Measurements from ENCODE around the gene KRTAP22-2.

KRTAP22-2 gene

DNA sequence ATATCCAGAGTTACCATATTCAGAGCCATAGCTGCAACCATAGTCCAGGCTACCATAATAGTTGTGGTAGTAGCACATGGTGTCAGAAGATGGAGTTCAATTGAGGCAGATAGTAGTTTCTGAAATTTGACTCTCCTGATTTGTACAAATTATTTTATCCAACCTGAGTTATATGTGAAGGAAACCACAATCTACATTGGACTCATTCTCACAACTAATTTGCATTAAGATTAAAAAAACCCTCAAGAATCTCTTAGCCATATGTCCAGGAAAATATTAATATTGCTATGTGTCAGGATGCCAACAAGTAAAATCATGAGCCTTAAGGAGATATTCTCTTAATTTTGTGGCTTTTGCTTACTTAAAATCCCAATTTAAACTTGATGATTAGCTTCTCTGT is at the start of gene KRTAP22-2:
TSS of gene KRTAP22-2 (minus strand) at position 101 of the 400 bp plus-strand sequence.
- Histone ChIP-seq H3K4me1 (ENCODE audit: insufficient read depth, insufficient read length) (no peaks in the 10 kb centered on the region), H3K9ac (ENCODE audit: insufficient read length, low read depth) (no peak within 1 kb of the TSS), H3K4me3 (ENCODE audit: insufficient read length, low read depth) (no peak within 1 kb of the TSS), H3K36me3 (ENCODE audit: insufficient read depth, insufficient read length, low read length) (no peaks in the 10 kb centered on the region), H3K9me3 (ENCODE audit: insufficient read depth, low read length) (no peaks in the 10 kb centered on the region), H3K27me3 (ENCODE audit: insufficient read depth, insufficient read length) (no peaks in the 10 kb centered on the region)
- no peak for DNase-seq (ENCODE audit: low read depth, low spot score)
- TF ChIP-seq SUZ12 (IDR thresholded peaks at IDR 0.05; ENCODE audit: extremely low read depth, insufficient read depth, insufficient read length) (no peak), ZNF274 (IDR thresholded peaks at IDR 0.05; ENCODE audit: low read depth, low read length) (no peak), YY1 (IDR thresholded peaks at IDR 0.05; ENCODE audit: insufficient read depth, insufficient read length) (no peak)

DNA sequence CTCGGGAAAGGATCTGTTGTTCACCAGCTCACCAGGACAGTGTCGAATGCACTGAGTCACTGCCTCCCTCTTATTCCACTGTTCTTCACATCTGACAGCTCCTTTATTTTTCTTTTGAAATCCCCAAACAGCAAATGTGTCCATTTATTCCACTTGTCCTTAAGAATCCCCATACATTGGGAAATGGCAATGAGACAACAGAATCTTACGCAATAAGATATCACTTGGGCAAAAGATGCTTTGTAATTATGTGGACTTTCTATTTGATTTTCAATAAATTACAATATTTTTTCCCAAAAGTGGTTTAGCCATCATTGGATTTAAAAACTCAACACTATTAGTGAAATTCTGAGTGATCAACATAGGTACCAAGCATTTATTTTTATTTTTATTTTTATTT is 48.5 kb upstream of the KRTAP22-2 start:
- no peaks in the 10 kb centered on the region for H3K9me3 ChIP-seq (ENCODE audit: insufficient read depth, low read length)
- no peak overlapping the region for H3K9ac ChIP-seq (ENCODE audit: insufficient read length, low read depth)
- H3K4me3 ChIP-seq (ENCODE audit: insufficient read length, low read depth), result no peak overlapping the region
- H3K36me3 ChIP-seq (ENCODE audit: insufficient read depth, insufficient read length, low read length), result no peaks in the 10 kb centered on the region
- TF ChIP-seq ZNF274 (IDR thresholded peaks at IDR 0.05; ENCODE audit: low read depth, low read length), result no peak
- TF ChIP-seq YY1 (IDR thresholded peaks at IDR 0.05; ENCODE audit: insufficient read depth, insufficient read length), result no peak
- TF ChIP-seq SUZ12 (IDR thresholded peaks at IDR 0.05; ENCODE audit: extremely low read depth, insufficient read depth, insufficient read length), result no peak
- H3K27me3 ChIP-seq (ENCODE audit: insufficient read depth, insufficient read length), result no peaks in the 10 kb centered on the region
- no peak for DNase-seq (ENCODE audit: low read depth, low spot score)
- H3K4me1 ChIP-seq (ENCODE audit: insufficient read depth, insufficient read length), result no peaks in the 10 kb centered on the region

DNA sequence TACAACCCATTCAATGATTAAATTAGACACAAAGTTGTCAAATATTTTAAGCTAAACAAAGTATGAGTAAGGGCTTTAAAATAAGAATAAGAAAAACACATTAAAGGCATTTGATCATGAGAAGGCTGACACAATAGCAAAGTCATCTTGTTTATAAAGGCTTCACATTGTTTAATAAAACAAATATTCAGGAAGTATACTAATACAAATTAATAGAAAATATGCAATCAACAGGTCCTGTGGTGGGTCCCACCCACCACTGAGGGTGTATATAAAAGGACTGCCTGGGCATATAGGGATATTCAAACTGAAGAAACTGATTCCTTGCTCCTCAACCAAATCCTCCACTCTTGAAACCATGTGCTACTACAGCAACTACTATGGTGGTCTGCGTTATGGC is 44.7 kb upstream of the KRTAP22-2 start, which contains the start of gene KRTAP20-2:
TSS of gene KRTAP20-2 (plus strand) at position 301 of the 400 bp plus-strand sequence. CDS start at position 359, 58 bp downstream.
- Histone ChIP-seq H3K27me3 (ENCODE audit: insufficient read depth, insufficient read length) (no peaks in the 10 kb centered on the region), H3K36me3 (ENCODE audit: insufficient read depth, insufficient read length, low read length) (no peaks in the 10 kb centered on the region), H3K9ac (ENCODE audit: insufficient read length, low read depth) (no peak within 1 kb of the TSS), H3K9me3 (ENCODE audit: insufficient read depth, low read length) (no peaks in the 10 kb centered on the region), H3K4me3 (ENCODE audit: insufficient read length, low read depth) (no peak within 1 kb of the TSS), H3K4me1 (ENCODE audit: insufficient read depth, insufficient read length) (no peaks in the 10 kb centered on the region)
- TF ChIP-seq YY1 (IDR thresholded peaks at IDR 0.05; ENCODE audit: insufficient read depth, insufficient read length) (no peak), SUZ12 (IDR thresholded peaks at IDR 0.05; ENCODE audit: extremely low read depth, insufficient read depth, insufficient read length) (no peak), ZNF274 (IDR thresholded peaks at IDR 0.05; ENCODE audit: low read depth, low read length) (no peak)
- no peak for DNase-seq (ENCODE audit: low read depth, low spot score)

DNA sequence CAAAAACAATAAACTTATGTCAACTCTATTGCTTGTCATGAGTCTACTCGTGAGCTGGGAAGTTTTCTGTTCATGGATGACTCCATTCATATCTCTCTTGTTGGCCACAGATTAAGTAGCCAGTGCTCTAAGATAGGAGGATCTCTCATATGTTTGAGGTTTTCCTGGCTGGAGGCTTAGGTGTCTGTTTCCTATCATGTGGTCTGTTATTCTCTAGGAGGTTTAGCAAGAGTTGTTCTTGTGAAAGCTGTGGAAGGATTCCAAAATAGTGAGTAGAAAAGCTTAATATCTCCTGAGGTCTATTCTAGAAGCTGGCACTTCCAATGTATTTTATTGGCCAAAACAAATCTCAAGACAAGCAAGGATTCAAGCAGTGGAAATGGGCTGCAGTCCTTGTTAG is 39.0 kb upstream of the KRTAP22-2 start:
- H3K36me3 ChIP-seq (ENCODE audit: insufficient read depth, insufficient read length, low read length), result no peaks in the 10 kb centered on the region
- no peak overlapping the region for H3K4me3 ChIP-seq (ENCODE audit: insufficient read length, low read depth)
- H3K9me3 ChIP-seq (ENCODE audit: insufficient read depth, low read length), result peaks cover 15% of the 10 kb centered on the region; the same call in 1 of the 2 replicates
- no peaks in the 10 kb centered on the region for H3K4me1 ChIP-seq (ENCODE audit: insufficient read depth, insufficient read length)
- no peaks in the 10 kb centered on the region for H3K27me3 ChIP-seq (ENCODE audit: insufficient read depth, insufficient read length)
- H3K9ac ChIP-seq (ENCODE audit: insufficient read length, low read depth), result no peak overlapping the region
- DNase-seq (ENCODE audit: low read depth, low spot score), result no peak
- TF ChIP-seq YY1 (IDR thresholded peaks at IDR 0.05; ENCODE audit: insufficient read depth, insufficient read length) (no peak), SUZ12 (IDR thresholded peaks at IDR 0.05; ENCODE audit: extremely low read depth, insufficient read depth, insufficient read length) (no peak), ZNF274 (IDR thresholded peaks at IDR 0.05; ENCODE audit: low read depth, low read length) (no peak)

DNA sequence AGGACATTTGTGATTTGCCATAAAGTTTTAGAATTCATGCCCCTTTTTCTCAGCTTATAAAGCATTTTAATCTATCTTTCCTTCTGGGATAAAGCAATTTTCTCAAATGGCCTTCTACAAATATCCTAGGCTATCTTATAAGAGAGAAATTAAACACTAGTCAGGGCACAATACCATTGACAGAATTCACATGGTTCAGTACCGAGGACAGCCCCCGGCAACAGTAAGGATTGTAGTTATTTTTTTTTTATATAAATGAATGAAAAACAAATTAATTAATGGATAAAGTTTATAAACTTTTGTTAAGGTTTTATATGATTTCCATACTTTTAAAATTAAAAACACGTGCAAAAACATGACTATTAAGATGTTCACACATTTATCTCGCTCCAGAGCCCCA is 37.9 kb upstream of the KRTAP22-2 start:
- TF ChIP-seq YY1 (IDR thresholded peaks at IDR 0.05; ENCODE audit: insufficient read depth, insufficient read length) (no peak), SUZ12 (IDR thresholded peaks at IDR 0.05; ENCODE audit: extremely low read depth, insufficient read depth, insufficient read length) (no peak), ZNF274 (IDR thresholded peaks at IDR 0.05; ENCODE audit: low read depth, low read length) (no peak)
- peaks cover 15% of the 10 kb centered on the region; the same call in 1 of the 2 replicates for H3K9me3 ChIP-seq (ENCODE audit: insufficient read depth, low read length)
- no peak for DNase-seq (ENCODE audit: low read depth, low spot score)
- no peaks in the 10 kb centered on the region for H3K27me3 ChIP-seq (ENCODE audit: insufficient read depth, insufficient read length)
- no peaks in the 10 kb centered on the region for H3K4me1 ChIP-seq (ENCODE audit: insufficient read depth, insufficient read length)
- H3K9ac ChIP-seq (ENCODE audit: insufficient read length, low read depth), result no peak overlapping the region
- H3K4me3 ChIP-seq (ENCODE audit: insufficient read length, low read depth), result no peak overlapping the region
- H3K36me3 ChIP-seq (ENCODE audit: insufficient read depth, insufficient read length, low read length), result no peaks in the 10 kb centered on the region

DNA sequence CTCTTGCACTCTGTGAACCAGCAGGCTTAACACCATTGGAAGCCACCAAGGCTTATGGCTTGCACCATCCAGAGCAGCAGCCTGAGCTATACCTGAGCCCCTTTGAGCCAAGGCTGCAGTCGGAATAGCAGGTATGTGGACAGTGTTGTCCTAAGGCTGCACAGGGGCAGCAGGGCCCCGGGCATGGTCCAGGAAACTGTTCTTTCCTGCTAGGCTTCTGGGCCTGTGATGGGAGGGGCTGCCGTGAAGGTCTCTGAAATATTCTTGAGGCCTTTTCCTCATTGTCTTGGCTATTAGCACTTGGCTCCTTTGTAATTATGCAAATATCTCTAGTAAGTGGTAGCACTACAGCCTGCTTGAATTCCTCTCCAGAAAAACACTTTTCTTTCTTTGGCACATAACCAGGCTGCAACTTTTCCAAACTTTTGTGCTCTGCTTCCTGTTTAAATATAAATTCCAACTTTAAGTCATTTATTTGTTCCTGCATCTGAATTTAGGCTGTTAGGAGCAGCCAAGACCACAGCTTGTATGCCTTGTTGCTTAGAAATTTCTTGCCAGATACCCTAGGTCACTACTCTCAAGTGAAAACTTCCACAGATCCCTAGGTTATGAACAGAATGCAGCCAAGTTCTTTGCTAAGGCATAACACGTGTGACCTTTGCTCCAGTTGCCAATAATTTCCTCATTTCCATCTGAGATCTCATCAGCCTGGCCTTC is 35.4 kb upstream of the KRTAP22-2 start:
- no peaks in the 10 kb centered on the region for H3K36me3 ChIP-seq (ENCODE audit: insufficient read depth, insufficient read length, low read length)
- DNase-seq (ENCODE audit: low read depth, low spot score), result no peak
- no peak for TF ChIP-seq ZNF274 (IDR thresholded peaks at IDR 0.05; ENCODE audit: low read depth, low read length)
- no peak overlapping the region for H3K4me3 ChIP-seq (ENCODE audit: insufficient read length, low read depth)
- peaks cover 15% of the 10 kb centered on the region; the same call in 1 of the 2 replicates for H3K9me3 ChIP-seq (ENCODE audit: insufficient read depth, low read length)
- no peaks in the 10 kb centered on the region for H3K27me3 ChIP-seq (ENCODE audit: insufficient read depth, insufficient read length)
- no peaks in the 10 kb centered on the region for H3K4me1 ChIP-seq (ENCODE audit: insufficient read depth, insufficient read length)
- H3K9ac ChIP-seq (ENCODE audit: insufficient read length, low read depth), result no peak overlapping the region

DNA sequence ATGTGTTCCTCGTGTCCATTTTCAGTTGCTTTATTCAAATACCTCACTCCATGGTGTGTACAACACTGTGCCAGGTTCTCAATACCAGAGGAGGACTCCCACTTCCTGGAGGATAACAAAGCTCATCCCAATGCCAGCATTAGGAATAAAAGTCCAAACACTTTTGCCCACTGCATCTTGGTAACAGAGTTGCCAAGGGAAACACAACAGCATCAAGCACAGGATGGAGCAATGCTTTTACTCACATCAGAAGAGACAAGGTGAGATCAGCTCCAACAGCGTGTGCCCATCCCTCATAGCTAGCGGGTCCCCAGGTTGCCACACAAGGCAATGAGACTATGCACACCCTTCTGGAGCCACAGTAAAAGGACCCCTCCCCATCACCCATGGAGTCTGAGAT is 33.2 kb upstream of the KRTAP22-2 start:
- no peak for DNase-seq (ENCODE audit: low read depth, low spot score)
- Histone ChIP-seq H3K36me3 (ENCODE audit: insufficient read depth, insufficient read length, low read length) (no peaks in the 10 kb centered on the region), H3K4me3 (ENCODE audit: insufficient read length, low read depth) (no peak overlapping the region), H3K27me3 (ENCODE audit: insufficient read depth, insufficient read length) (no peaks in the 10 kb centered on the region), H3K9me3 (ENCODE audit: insufficient read depth, low read length) (peaks cover 15% of the 10 kb centered on the region; the same call in 1 of the 2 replicates), H3K4me1 (ENCODE audit: insufficient read depth, insufficient read length) (no peaks in the 10 kb centered on the region), H3K9ac (ENCODE audit: insufficient read length, low read depth) (no peak overlapping the region)
- TF ChIP-seq ZNF274 (IDR thresholded peaks at IDR 0.05; ENCODE audit: low read depth, low read length), result no peak
- TF ChIP-seq YY1 (IDR thresholded peaks at IDR 0.05; ENCODE audit: insufficient read depth, insufficient read length), result no peak
- no peak for TF ChIP-seq SUZ12 (IDR thresholded peaks at IDR 0.05; ENCODE audit: extremely low read depth, insufficient read depth, insufficient read length)
